Lung (tissue), 12 donors: ENCODE data around the gene TMX3. TPM values are rescaled to one million over a fixed set of nuclear protein-coding genes. Genes with fewer than 3 reads are reported as not detected.

Experiments used
- ATAC-seq: fragments of 200-7000 bp; cut with Tn5 transposase; one replicate; pipeline ENCODE4 v1.9.1; 2020; ENCODE audit warnings: moderate number of reproducible peaks; ENCODE audit not compliant: insufficient read depth, low FRiP score
- DNase-seq, 3 donors: peaks; one replicate each; pipeline ENCODE4 v3.0.0-alpha.2; 2013 to 2017
- H3K27ac ChIP-seq, 2 donors: one replicate each; pipeline ENCODE4 v1.5.1; 2013; ENCODE audit warnings: mild to moderate bottlenecking in 2 of 2, moderate library complexity in 2 of 2, control low read depth in 1 of 2, inconsistent platforms in 1 of 2, low read depth in 1 of 2, low read length in 1 of 2
- H3K27me3 ChIP-seq, 3 donors: one replicate each; pipeline ENCODE4 v1.5.1; 2013; ENCODE audit warnings: low read length in 2 of 3; ENCODE audit not compliant: control insufficient read depth in 3 of 3, insufficient read depth in 3 of 3
- H3K36me3 ChIP-seq, 4 donors: one replicate each; pipeline ENCODE4 v1.5.1; 2013; ENCODE audit warnings: low read length in 4 of 4, mild to moderate bottlenecking in 1 of 4, moderate library complexity in 1 of 4; ENCODE audit not compliant: control insufficient read depth in 4 of 4, insufficient read depth in 4 of 4
- H3K4me1 ChIP-seq, 5 donors: one replicate each; pipeline ENCODE4 v1.5.1; 2013; ENCODE audit warnings: low read length in 5 of 5, mild to moderate bottlenecking in 2 of 5, moderate library complexity in 1 of 5; ENCODE audit not compliant: control insufficient read depth in 5 of 5, insufficient read depth in 5 of 5
- H3K4me3 ChIP-seq: one replicate; pipeline ENCODE4 v1.5.1; 2013; ENCODE audit warnings: mild to moderate bottlenecking, control low read depth, moderate library complexity
- H3K9ac ChIP-seq, 2 donors: one replicate each; pipeline ENCODE4 v1.5.1; 2013; ENCODE audit warnings: low read length in 2 of 2, control low read depth in 1 of 2; ENCODE audit not compliant: insufficient read depth in 1 of 2
- H3K9me3 ChIP-seq, 4 donors: one replicate each; pipeline ENCODE4 v1.5.1; 2013; ENCODE audit warnings: low read length in 3 of 4, mild to moderate bottlenecking in 1 of 4, moderate library complexity in 1 of 4; ENCODE audit not compliant: control insufficient read depth in 4 of 4, insufficient read depth in 3 of 4
- WGBS, 2 donors: extraction: QIAGEN DNeasy Blood & Tissue Kit; methylation state at CpG; one replicate each; pipeline ENCODE4 v1.1.7; 2013; 5-methylcytosine and 5-hydroxymethylcytosine counted together
- polyA plus RNA-seq, 2 donors: library from polyadenylated mRNA; stranded (reverse); fragments of 200-250 nt; gene quantifications; one replicate each; pipeline ENCODE4 v1.2.1, GENCODE V29; 2013
- total RNA-seq, 2 donors: library from RNA; depleted of rRNA in 1 of 2; stranded (reverse); fragments of >200 nt in 1 of 2; gene quantifications; one replicate each; pipeline ENCODE4 v1.2.1, GENCODE V29; 2014 to 2021
- TF ChIP-seq, protein P1 (sequence below): IDR thresholded peaks from 2 replicates; pipeline ENCODE4 v1.5.1; 2012; ENCODE audit warnings: mild to moderate bottlenecking; ENCODE audit errors: control extremely low read depth, extremely low read depth
- donor health status: control.
- donor health status: control.
- donor health status: Bipolar disorder and iron deficiency.
- donor health status: healthy.
- donor health status: DM: yes; HTN: yes; CAD: no.

The TMX3 gene
- total and polyA plus RNA-seq, 4 donors, result 23.9 to 78.6 (median 41.9) TPM

DNA sequence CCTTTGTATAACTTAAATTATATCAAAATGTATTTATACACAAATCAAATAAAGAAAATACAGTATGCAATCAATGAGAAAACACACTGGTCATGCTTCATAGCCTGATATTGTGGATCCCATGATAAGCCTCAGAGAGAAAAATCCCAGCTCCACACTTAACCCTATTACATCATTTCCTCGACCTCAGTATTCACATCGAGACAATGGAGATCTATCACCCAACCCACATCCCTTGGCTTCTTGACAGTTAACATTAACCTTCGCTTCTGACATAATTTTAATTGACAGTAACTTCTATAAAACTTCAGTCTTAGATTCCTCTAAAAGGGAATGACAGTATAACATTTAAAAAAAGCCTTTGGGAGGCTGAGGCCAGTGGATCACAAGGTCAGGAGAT, 11.6 kb downstream of the TMX3 start:
- WGBS, 2 donors, result 64 to 69% methylated on average over 3 of the region's 3 CpGs
- TF ChIP-seq, protein P1, sequence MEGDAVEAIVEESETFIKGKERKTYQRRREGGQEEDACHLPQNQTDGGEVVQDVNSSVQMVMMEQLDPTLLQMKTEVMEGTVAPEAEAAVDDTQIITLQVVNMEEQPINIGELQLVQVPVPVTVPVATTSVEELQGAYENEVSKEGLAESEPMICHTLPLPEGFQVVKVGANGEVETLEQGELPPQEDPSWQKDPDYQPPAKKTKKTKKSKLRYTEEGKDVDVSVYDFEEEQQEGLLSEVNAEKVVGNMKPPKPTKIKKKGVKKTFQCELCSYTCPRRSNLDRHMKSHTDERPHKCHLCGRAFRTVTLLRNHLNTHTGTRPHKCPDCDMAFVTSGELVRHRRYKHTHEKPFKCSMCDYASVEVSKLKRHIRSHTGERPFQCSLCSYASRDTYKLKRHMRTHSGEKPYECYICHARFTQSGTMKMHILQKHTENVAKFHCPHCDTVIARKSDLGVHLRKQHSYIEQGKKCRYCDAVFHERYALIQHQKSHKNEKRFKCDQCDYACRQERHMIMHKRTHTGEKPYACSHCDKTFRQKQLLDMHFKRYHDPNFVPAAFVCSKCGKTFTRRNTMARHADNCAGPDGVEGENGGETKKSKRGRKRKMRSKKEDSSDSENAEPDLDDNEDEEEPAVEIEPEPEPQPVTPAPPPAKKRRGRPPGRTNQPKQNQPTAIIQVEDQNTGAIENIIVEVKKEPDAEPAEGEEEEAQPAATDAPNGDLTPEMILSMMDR, result no peak
- Histone ChIP-seq H3K9ac (no peak overlapping the region), H3K27ac (no peak overlapping the region), H3K36me3 (peaks cover 4 to 35% (median 9%) of the 10 kb centered on the region in 4 donors), H3K9me3 (no peaks in the 10 kb centered on the region), H3K4me3 (no peak overlapping the region), H3K4me1 (peaks cover 0 to 2% (median 0%) of the 10 kb centered on the region in 5 donors), H3K27me3 (no peaks in the 10 kb centered on the region)
- DNase-seq (no peak), ATAC-seq (no peak)

DNA sequence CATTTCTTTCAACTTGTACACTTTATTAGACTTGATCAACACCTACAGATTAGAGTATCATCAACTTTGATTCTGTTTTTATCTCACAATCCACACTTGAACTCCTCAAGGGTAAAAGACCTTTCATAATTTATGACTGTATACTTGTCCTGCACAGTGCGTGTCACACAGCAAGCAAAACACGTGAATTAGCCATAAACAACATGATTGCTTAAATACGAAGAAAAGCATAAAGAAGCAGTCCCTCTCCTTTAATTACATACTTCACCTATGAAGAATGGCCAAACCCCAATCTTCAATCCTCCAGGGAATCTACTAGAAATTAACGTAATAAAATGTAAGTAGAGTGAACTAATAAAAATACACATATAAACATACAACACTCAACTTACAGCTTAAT, 13.6 kb downstream of the TMX3 start:
- no peak overlapping the region for H3K27ac ChIP-seq
- no peak overlapping the region for H3K9ac ChIP-seq
- ATAC-seq, result no peak
- 95 to 96% methylated on average over 4 of the region's 4 CpGs for WGBS, 2 donors
- peaks cover 0 to 2% (median 0%) of the 10 kb centered on the region in 5 donors for H3K4me1 ChIP-seq
- H3K9me3 ChIP-seq, result no peaks in the 10 kb centered on the region
- H3K27me3 ChIP-seq, result no peaks in the 10 kb centered on the region
- no peak overlapping the region for H3K4me3 ChIP-seq
- H3K36me3 ChIP-seq, result peaks cover 4 to 43% (median 8%) of the 10 kb centered on the region in 4 donors
- no peak for DNase-seq
- TF ChIP-seq, protein P1, result no peak

DNA sequence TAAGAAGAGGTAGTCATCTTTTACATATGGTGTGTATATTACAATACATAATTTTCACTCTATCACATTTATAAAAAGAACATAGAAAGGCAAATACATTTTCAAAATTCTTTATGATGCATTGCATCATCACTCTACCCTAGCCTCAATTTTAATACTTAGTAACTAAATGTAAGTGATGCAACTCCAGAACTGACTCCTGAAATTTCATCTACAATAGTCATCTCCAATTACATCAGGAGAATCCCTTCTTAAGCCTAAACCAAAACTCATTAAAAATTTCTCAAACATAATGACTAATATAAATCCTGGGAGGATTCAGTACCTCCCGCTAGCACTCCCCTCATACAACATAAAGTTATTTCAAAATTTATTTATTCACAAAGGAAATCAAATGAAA, 15.9 kb downstream of the TMX3 start:
- Histone ChIP-seq H3K9ac (no peak overlapping the region), H3K27me3 (no peaks in the 10 kb centered on the region), H3K36me3 (peaks cover 3 to 42% (median 8%) of the 10 kb centered on the region in 4 donors), H3K4me3 (no peak overlapping the region), H3K27ac (no peak overlapping the region), H3K4me1 (no peaks in the 10 kb centered on the region), H3K9me3 (no peaks in the 10 kb centered on the region)
- ATAC-seq, result no peak
- 98 to 100% methylated on average over 1 of the region's 1 CpG for WGBS, 2 donors
- no peak for DNase-seq
- TF ChIP-seq, protein P1, result no peak

DNA sequence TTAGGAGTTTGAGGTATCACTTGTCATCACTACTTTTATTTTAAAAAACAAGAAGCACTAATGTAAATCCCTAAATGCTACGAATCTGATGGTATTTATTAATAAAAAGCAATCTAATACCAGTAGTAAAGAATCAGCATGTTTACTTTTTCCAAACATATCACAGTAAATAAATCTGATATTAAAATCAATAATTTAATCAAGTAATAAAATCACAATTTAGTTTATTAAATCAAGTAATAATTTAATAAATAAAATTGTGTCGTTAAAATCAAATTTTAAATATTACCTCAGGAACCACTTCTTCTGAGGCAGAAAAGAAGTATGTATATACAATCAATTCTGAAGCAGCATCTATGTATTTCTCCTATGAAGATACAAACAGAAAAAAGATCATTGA, 18.0 kb downstream of the TMX3 start:
- Histone ChIP-seq H3K9ac (no peak overlapping the region), H3K4me3 (no peak overlapping the region), H3K9me3 (no peaks in the 10 kb centered on the region), H3K27ac (no peak overlapping the region), H3K36me3 (peaks cover 11 to 49% (median 19%) of the 10 kb centered on the region in 4 donors), H3K4me1 (no peaks in the 10 kb centered on the region), H3K27me3 (no peaks in the 10 kb centered on the region)
- DNase-seq (no peak), ATAC-seq (no peak)
- 96 to 97% methylated on average over 2 of the region's 2 CpGs for WGBS, 2 donors
- TF ChIP-seq, protein P1, result no peak
